SK-N-SH (cell line): ENCODE results near the gene ZNF264.

Experiments used
- NRF1 ChIP-seq: IDR thresholded peaks from 2 replicates; pipeline ENCODE4 v1.6.1; 2012; ENCODE audit warnings: low read depth, mild to moderate bottlenecking, low read length
- RAD21 ChIP-seq: IDR thresholded peaks from 2 replicates; pipeline ENCODE4 v1.6.1; 2012; ENCODE audit warnings: mild to moderate bottlenecking, low read length
- SIN3A ChIP-seq: IDR thresholded peaks from 2 replicates; pipeline ENCODE4 v1.6.1; 2012; ENCODE audit warnings: low read depth, mild to moderate bottlenecking, low read length, moderate library complexity, borderline replicate concordance
- SMC3 ChIP-seq: IDR thresholded peaks from 2 replicates; pipeline ENCODE4 v1.6.1; 2012; ENCODE audit warnings: low read depth, low read length, improper control_type of control experiment
- TF ChIP-seq, protein P1 (sequence below): fragments of 200-600 bp; sonication (generic); IDR thresholded peaks from 2 replicates; pipeline ENCODE4 v1.6.1; 2017; ENCODE audit warnings: antibody characterized with exemption, mild to moderate bottlenecking, moderate library complexity
- TF ChIP-seq, protein P2 (sequence below): IDR thresholded peaks from 2 replicates; pipeline ENCODE4; 2012
- TF ChIP-seq, protein P3 (sequence below): IDR thresholded peaks from 2 replicates; pipeline ENCODE4 v1.4.0; 2012; ENCODE audit warnings: low read depth

DNA sequence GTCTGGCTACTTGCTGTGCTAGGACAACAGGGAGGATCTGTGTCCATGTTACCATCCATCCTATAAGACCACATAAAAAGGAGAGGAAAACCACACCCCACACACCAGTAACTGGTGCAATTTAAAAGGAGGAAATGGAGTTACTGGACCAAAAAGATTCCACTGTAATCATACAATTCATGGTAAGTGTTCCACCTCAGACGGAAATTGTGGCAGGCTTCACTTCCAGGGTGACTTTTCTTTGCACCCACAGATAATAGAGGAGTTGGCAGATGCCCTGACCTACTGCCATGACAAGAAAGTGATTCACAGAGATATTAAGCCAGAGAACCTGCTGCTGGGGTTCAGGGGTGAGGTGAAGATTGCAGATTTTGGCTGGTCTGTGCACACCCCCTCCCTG lies 41.9 kb downstream of the ZNF264 start:
- TF ChIP-seq SIN3A (no peak), SMC3 (no peak), NRF1 (no peak), RAD21 (no peak)
- TF ChIP-seq, protein P1, sequence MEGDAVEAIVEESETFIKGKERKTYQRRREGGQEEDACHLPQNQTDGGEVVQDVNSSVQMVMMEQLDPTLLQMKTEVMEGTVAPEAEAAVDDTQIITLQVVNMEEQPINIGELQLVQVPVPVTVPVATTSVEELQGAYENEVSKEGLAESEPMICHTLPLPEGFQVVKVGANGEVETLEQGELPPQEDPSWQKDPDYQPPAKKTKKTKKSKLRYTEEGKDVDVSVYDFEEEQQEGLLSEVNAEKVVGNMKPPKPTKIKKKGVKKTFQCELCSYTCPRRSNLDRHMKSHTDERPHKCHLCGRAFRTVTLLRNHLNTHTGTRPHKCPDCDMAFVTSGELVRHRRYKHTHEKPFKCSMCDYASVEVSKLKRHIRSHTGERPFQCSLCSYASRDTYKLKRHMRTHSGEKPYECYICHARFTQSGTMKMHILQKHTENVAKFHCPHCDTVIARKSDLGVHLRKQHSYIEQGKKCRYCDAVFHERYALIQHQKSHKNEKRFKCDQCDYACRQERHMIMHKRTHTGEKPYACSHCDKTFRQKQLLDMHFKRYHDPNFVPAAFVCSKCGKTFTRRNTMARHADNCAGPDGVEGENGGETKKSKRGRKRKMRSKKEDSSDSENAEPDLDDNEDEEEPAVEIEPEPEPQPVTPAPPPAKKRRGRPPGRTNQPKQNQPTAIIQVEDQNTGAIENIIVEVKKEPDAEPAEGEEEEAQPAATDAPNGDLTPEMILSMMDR, result no peak
- TF ChIP-seq, protein P2, sequence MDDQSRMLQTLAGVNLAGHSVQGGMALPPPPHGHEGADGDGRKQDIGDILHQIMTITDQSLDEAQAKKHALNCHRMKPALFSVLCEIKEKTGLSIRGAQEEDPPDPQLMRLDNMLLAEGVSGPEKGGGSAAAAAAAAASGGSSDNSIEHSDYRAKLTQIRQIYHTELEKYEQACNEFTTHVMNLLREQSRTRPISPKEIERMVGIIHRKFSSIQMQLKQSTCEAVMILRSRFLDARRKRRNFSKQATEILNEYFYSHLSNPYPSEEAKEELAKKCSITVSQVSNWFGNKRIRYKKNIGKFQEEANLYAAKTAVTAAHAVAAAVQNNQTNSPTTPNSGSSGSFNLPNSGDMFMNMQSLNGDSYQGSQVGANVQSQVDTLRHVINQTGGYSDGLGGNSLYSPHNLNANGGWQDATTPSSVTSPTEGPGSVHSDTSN, result no peak
- TF ChIP-seq, protein P3, sequence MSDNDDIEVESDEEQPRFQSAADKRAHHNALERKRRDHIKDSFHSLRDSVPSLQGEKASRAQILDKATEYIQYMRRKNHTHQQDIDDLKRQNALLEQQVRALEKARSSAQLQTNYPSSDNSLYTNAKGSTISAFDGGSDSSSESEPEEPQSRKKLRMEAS, result no peak
